Thyroid gland (tissue), 4 donors: Measurements from ENCODE around the gene ZAR1. TPM values are rescaled to one million over a fixed set of nuclear protein-coding genes. Genes with fewer than 3 reads are reported as not detected.

ENCODE experiments used
- DNase-seq, 2 donors: peaks; one replicate each; pipeline ENCODE4 v3.0.0-alpha.2; 2019
- H3K27ac ChIP-seq, 3 donors: fragments of 200-600 bp; sonication (generic); 1 replicate in 2 of 3; 2 replicates in 1 of 3; pipeline ENCODE4 v1.5.1; 2016 to 2019; ENCODE audit warnings: mild to moderate bottlenecking in 1 of 3, moderate library complexity in 1 of 3
- H3K27me3 ChIP-seq: fragments of 200-600 bp; sonication (generic); one replicate; pipeline ENCODE4 v1.5.1; 2019
- H3K36me3 ChIP-seq, 2 donors: fragments of 200-600 bp; sonication (generic); one replicate each; pipeline ENCODE4 v1.5.1; 2016 to 2019
- H3K4me1 ChIP-seq, 2 donors: fragments of 200-600 bp; sonication (generic); one replicate each; pipeline ENCODE4 v1.5.1; 2017 to 2019
- H3K4me3 ChIP-seq, 3 donors: fragments of 200-600 bp; sonication (generic); replicated peaks in 1 of 3; 1 replicate in 2 of 3; 2 replicates in 1 of 3; pipeline ENCODE4 v1.5.1; 2016; ENCODE audit warnings: mild to moderate bottlenecking in 1 of 3
- H3K9me3 ChIP-seq: fragments of 200-600 bp; sonication (generic); one replicate; pipeline ENCODE4 v1.5.1; 2017
- CTCF ChIP-seq, 6 experiments: fragments of 200-600 bp in 3 of 6; fragments of 450-650 bp in 3 of 6; sonication (generic) in 3 of 6; IDR thresholded peaks; one replicate each; pipeline ENCODE4 v1.5.1; 2016 to 2019; ENCODE audit warnings: antibody characterized with exemption in 6 of 6, mild to moderate bottlenecking in 2 of 6, inconsistent platforms in 1 of 6, moderate library complexity in 1 of 6
- POLR2A ChIP-seq, 2 donors: fragments of 450-650 bp; IDR thresholded peaks; one replicate each; pipeline ENCODE4 v1.6.1; 2017; ENCODE audit warnings: antibody characterized with exemption in 2 of 2, mild to moderate bottlenecking in 2 of 2, moderate library complexity in 1 of 2
- WGBS, 2 donors: methylation state at CpG; one replicate each; pipeline ENCODE4 v1.1.5; 2017; 5-methylcytosine and 5-hydroxymethylcytosine counted together
- intact Hi-C: fragments of 100-400 bp; cut with DNase I; formaldehyde crosslinking; loops from one replicate; pipeline ENCODE4 v1.15.1; 2023
- total RNA-seq, 4 donors: library from RNA; depleted of rRNA; stranded (reverse); fragments of >200 nt; gene quantifications; one replicate each; pipeline ENCODE4 v1.2.3, GENCODE V29; 2016

ZAR1 gene
- total RNA-seq, 4 donors from 2014 or later, result not detected

DNA sequence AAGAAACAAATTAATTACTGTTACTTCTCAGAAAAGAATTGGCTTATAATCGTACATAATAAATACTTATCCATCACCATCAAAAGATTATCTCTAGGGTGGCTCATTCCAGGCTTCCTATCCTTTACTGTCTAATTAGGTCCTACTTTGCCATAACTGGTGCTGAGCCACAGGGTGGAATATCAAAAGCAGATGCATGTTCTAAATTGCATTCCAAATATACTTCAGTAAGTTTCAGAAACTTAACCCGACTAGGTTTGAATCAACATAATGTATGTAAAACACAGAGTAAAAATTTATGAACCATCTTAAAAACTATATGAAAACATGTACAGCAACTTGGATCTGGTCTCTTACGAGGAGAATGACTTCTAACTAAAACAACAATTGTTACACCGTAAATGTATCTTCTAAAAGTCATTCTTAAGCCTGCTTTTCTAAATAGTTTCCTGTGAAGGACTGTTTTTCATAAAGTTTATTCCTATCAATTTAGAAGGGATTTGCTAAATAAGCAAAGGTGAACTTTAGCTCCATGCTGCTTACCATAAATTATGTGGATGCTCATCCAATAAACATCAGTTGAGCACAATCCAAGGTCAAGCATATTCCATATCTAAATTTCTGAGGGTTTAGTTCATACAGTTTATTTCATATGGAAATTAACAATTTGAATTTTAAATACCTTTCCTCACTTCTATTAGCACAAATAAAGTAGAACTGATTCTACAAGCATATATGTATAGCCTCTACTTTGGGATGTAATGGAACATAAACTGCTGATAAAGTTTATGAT is 13.4 kb downstream of the ZAR1 start:
- Histone ChIP-seq H3K4me1 (no peaks in the 10 kb centered on the region), H3K36me3 (peaks cover 8 to 16% of the 10 kb centered on the region in 2 donors), H3K27ac (no peak overlapping the region), H3K4me3 (no peak overlapping the region), H3K9me3 (no peaks in the 10 kb centered on the region), H3K27me3 (no peaks in the 10 kb centered on the region)
- DNase-seq, result no peak
- intact Hi-C loops, result no loop called here
- WGBS, 2 donors, result 65 to 71% methylated on average over 4 of the region's 4 CpGs
- TF ChIP-seq POLR2A (IDR thresholded peaks at IDR 0.05) (no peak), CTCF (IDR thresholded peaks at IDR 0.05) (no peak)

- 96 to 97% methylated on average over 2 of the region's 2 CpGs for WGBS, 2 donors
- no peak for TF ChIP-seq CTCF (IDR thresholded peaks at IDR 0.05)
- no peak overlapping the region for H3K27ac ChIP-seq
- H3K27me3 ChIP-seq, result no peaks in the 10 kb centered on the region
- H3K4me1 ChIP-seq, result no peaks in the 10 kb centered on the region
- no peak for DNase-seq
- H3K36me3 ChIP-seq, result peaks cover 4 to 13% of the 10 kb centered on the region in 2 donors
- H3K4me3 ChIP-seq, result no peak overlapping the region
- intact Hi-C loops, result no loop called here
- no peaks in the 10 kb centered on the region for H3K9me3 ChIP-seq
Measured at GRCh38 chr4:48504026-48504330, 13.9 kb downstream of the ZAR1 start.

GRCh38 chr4:48504352-48504751 is 14.3 kb downstream of the ZAR1 start:
- H3K9me3 ChIP-seq, result no peaks in the 10 kb centered on the region
- no peak for DNase-seq
- intact Hi-C loops, result no loop called here
- H3K27me3 ChIP-seq, result no peaks in the 10 kb centered on the region
- TF ChIP-seq POLR2A (IDR thresholded peaks at IDR 0.05) (no peak), CTCF (IDR thresholded peaks at IDR 0.05) (no peak)
- no peak overlapping the region for H3K4me3 ChIP-seq
- no peaks in the 10 kb centered on the region for H3K4me1 ChIP-seq
- H3K36me3 ChIP-seq, result peaks cover under 1 to 11% of the 10 kb centered on the region in 2 donors
- H3K27ac ChIP-seq, result no peak overlapping the region
- 88 to 100% methylated on average over 1 of the region's 1 CpG for WGBS, 2 donors

- WGBS, 2 donors, result 94 to 97% methylated on average over 2 of the region's 2 CpGs
- H3K4me3 ChIP-seq, result no peak overlapping the region
- H3K4me1 ChIP-seq, result no peaks in the 10 kb centered on the region
- TF ChIP-seq POLR2A (IDR thresholded peaks at IDR 0.05), result no peak
- no peak for TF ChIP-seq CTCF (IDR thresholded peaks at IDR 0.05)
- H3K36me3 ChIP-seq, result peaks cover 2 to 27% of the 10 kb centered on the region in 2 donors
- H3K27me3 ChIP-seq, result no peaks in the 10 kb centered on the region
- no peak overlapping the region for H3K27ac ChIP-seq
- no peak for DNase-seq
- no peaks in the 10 kb centered on the region for H3K9me3 ChIP-seq
- intact Hi-C loops, result no loop called here
Measured at GRCh38 chr4:48506716-48507115, 16.7 kb downstream of the ZAR1 start.

DNA sequence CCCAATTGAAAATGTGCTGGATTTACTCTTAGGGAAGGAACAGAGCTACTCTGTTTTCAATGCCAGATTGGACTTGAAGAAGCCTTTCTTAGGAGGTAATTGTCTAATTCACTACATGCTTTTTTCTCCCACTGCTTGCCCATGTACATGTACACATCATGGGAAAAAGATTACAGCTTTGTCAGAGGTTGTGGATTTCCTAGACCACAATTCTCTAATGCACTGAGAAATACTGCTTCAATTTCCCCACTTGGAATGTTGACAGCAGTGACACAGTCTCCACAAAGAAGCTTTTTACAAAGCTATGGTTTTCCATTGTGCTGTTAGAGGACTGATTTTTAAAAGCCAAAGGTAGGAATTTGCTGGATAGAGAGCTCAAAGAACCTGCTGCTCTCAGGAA is 19.5 kb downstream of the ZAR1 start:
- H3K27ac ChIP-seq, result no peak overlapping the region
- no peaks in the 10 kb centered on the region for H3K27me3 ChIP-seq
- DNase-seq, result no peak
- intact Hi-C loops, result no loop called here
- H3K4me1 ChIP-seq, result no peaks in the 10 kb centered on the region
- no peaks in the 10 kb centered on the region for H3K9me3 ChIP-seq
- peaks cover 20 to 44% of the 10 kb centered on the region in 2 donors for H3K36me3 ChIP-seq
- H3K4me3 ChIP-seq, result no peak overlapping the region
- no peak for TF ChIP-seq POLR2A (IDR thresholded peaks at IDR 0.05)
- TF ChIP-seq CTCF (IDR thresholded peaks at IDR 0.05), result no peak
